ENCODE results near the gene ABCF2.

The ABCF2 gene

GRCh38 chr7:151240942-151241754, 14.1 kb upstream of the ABCF2 start:
- DNase-seq (ENCODE audit: low read depth), result no peak
- TF ChIP-seq CTCF (conservative IDR thresholded peaks at IDR 0.05; ENCODE audit: low read depth, low read length), result no peak
- no peak overlapping the region for H3K4me3 ChIP-seq (ENCODE audit: low read length)

GRCh38 chr7:151240536-151240935, 13.5 kb upstream of the ABCF2 start:
- no peak for TF ChIP-seq CTCF (conservative IDR thresholded peaks at IDR 0.05; ENCODE audit: low read depth, low read length)

GRCh38 chr7:151239837-151240459, 12.9 kb upstream of the ABCF2 start:
- no peak overlapping the region for H3K4me3 ChIP-seq (ENCODE audit: low read length)
- DNase-seq (ENCODE audit: low read depth), result no peak
- no peak for TF ChIP-seq CTCF (conservative IDR thresholded peaks at IDR 0.05; ENCODE audit: low read depth, low read length)

More at GRCh38 chr7:151240536-151240935, 13.5 kb upstream of the ABCF2 start:
- no peak for DNase-seq (ENCODE audit: low read depth)
- H3K4me3 ChIP-seq (ENCODE audit: low read length), result no peak overlapping the region

- no peak overlapping the region for H3K4me3 ChIP-seq (ENCODE audit: low read length)
- no peak for TF ChIP-seq CTCF (conservative IDR thresholded peaks at IDR 0.05; ENCODE audit: low read depth, low read length)
- no peak for DNase-seq (ENCODE audit: low read depth)
Measured at GRCh38 chr7:151238924-151239836, 12.2 kb upstream of the ABCF2 start.

- no peak for TF ChIP-seq CTCF (conservative IDR thresholded peaks at IDR 0.05; ENCODE audit: low read depth, low read length)
- H3K4me3 ChIP-seq (ENCODE audit: low read length), result no peak overlapping the region
- no peak for DNase-seq (ENCODE audit: low read depth)
Measured at GRCh38 chr7:151238190-151238810, 11.3 kb upstream of the ABCF2 start.

GRCh38 chr7:151237244-151238189, 10.5 kb upstream of the ABCF2 start:
- no peak for TF ChIP-seq CTCF (conservative IDR thresholded peaks at IDR 0.05; ENCODE audit: low read depth, low read length)
- no peak for DNase-seq (ENCODE audit: low read depth)
- no peak overlapping the region for H3K4me3 ChIP-seq (ENCODE audit: low read length)

Measured in retinal pigment epithelial cell (primary cell).